Prostate gland (tissue), 2 donors: Measurements from ENCODE around the gene CCDC85A. TPM values are rescaled to one million over a fixed set of nuclear protein-coding genes. Genes with fewer than 3 reads are reported as not detected.

ENCODE experiments used
- DNase-seq: peaks from one replicate; pipeline ENCODE4 v3.0.0-alpha.2; 2019; ENCODE audit warnings: low spot score
- H3K27ac ChIP-seq, 2 donors: fragments of 200-600 bp; sonication (generic); 2 replicates each; pipeline ENCODE4 v1.5.1; 2017 to 2019
- H3K27me3 ChIP-seq: fragments of 200-600 bp; sonication (generic); replicated peaks from 2 replicates; pipeline ENCODE4 v1.5.1; 2019; ENCODE audit not compliant: insufficient read depth
- H3K36me3 ChIP-seq, 2 donors: fragments of 200-600 bp; sonication (generic); 1 replicate in 1 of 2; 2 replicates in 1 of 2; pipeline versions ENCODE4 v1.5.1 to v1.8.1; 2017 to 2019
- H3K4me1 ChIP-seq: fragments of 200-600 bp; sonication (generic); replicated peaks from 2 replicates; pipeline ENCODE4 v1.5.1; 2019
- H3K4me3 ChIP-seq, 2 donors: fragments of 200-600 bp; sonication (generic); 2 replicates each; pipeline ENCODE4 v1.5.1; 2017 to 2019
- H3K9me3 ChIP-seq: fragments of 200-600 bp; sonication (generic); 2 replicates; pipeline ENCODE4 v1.5.1; 2017
- CTCF ChIP-seq, 4 experiments: fragments of 200-600 bp in 2 of 4; fragments of 450-650 bp in 2 of 4; sonication (generic) in 2 of 4; IDR thresholded peaks; 1 replicate in 3 of 4; 2 replicates in 1 of 4; pipeline ENCODE4 v1.5.1; 2016 to 2019; ENCODE audit warnings: antibody characterized with exemption in 4 of 4, mild to moderate bottlenecking in 2 of 4, moderate library complexity in 2 of 4
- POLR2A ChIP-seq: fragments of 450-650 bp; IDR thresholded peaks from one replicate; pipeline ENCODE4 v1.6.1; 2016; ENCODE audit warnings: antibody characterized with exemption, mild to moderate bottlenecking
- POLR2AphosphoS5 ChIP-seq: sonication (generic); formaldehyde crosslinking; IDR thresholded peaks from one replicate; pipeline ENCODE4 v1.6.1; 2017; ENCODE audit warnings: antibody characterized with exemption
- WGBS: methylation state at CpG from one replicate; pipeline ENCODE4 v1.1.5; 2018; 5-methylcytosine and 5-hydroxymethylcytosine counted together
- intact Hi-C: fragments of 100-400 bp; cut with DNase I; formaldehyde crosslinking; loops from one replicate; pipeline ENCODE4 v1.14.2; 2022
- total RNA-seq, 2 donors: library from RNA; depleted of rRNA; stranded (reverse); fragments of >200 nt; gene quantifications; one replicate each; pipeline ENCODE4 v1.1.0, GENCODE V29; 2016

CCDC85A gene
- total RNA-seq, 2 donors from 2014 or later: 1.5 to 4.5 TPM

DNA sequence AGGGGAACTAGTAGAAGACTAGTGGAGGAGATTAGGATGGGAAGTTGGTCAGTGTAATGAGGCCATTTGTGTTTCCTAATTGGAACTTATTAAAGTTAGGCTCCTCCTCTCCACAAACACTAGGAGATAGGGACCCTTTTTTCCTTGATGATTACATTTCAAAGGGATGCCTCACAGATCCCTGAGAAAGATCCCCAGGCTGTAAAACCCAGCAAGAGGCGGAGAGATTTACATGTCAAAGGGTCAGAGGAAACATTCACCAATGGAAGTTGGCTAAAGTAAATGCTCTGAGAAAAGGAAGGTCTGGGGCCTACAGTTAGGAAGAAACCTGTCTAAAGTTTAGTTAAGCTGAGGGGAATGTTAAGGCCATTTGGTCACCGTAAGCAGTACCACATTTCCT, 1.4 kb upstream of the CCDC85A start:
- TF ChIP-seq POLR2AphosphoS5 (no peak), CTCF (IDR thresholded peaks at IDR 0.05) (no peak), POLR2A (no peak)
- H3K4me1 ChIP-seq: no peaks in the 10 kb centered on the region
- no peaks in the 10 kb centered on the region for H3K36me3 ChIP-seq
- H3K27ac ChIP-seq: no peak overlapping the region
- H3K4me3 ChIP-seq: no peak overlapping the region
- 93% methylated on average over 2 of the region's 2 CpGs for WGBS
- no peaks in the 10 kb centered on the region for H3K27me3 ChIP-seq
- DNase-seq: no peak
- intact Hi-C loops: loop anchor here (2.0 to 10.0 kb wide), 3 partner anchors 282 to 1335 kb away; no protein-coding TSS in a partner anchor
- no peaks in the 10 kb centered on the region for H3K9me3 ChIP-seq

- peak; percentile 28 for DNase-seq
Observed at GRCh38 chr2:56184500-56185011, 766 bp downstream of the CCDC85A start.

GRCh38 chr2:56185101-56185581, 1.4 kb downstream of the CCDC85A start:
- no peaks in the 10 kb centered on the region for H3K27me3 ChIP-seq
- peak overlapping the region; percentile 21 to 33 for H3K27ac ChIP-seq
- H3K4me1 ChIP-seq: no peaks in the 10 kb centered on the region
- H3K4me3 ChIP-seq: peak overlapping the region; percentile 39 to 49
- intact Hi-C loops: loop anchor here (10.0 kb wide), 1 partner anchor 280 kb away; no protein-coding TSS in a partner anchor
- no peaks in the 10 kb centered on the region for H3K9me3 ChIP-seq
- no peak for TF ChIP-seq POLR2A
- TF ChIP-seq CTCF (IDR thresholded peaks at IDR 0.05): no peak
- no peak for TF ChIP-seq POLR2AphosphoS5
- H3K36me3 ChIP-seq: no peaks in the 10 kb centered on the region
- 0% methylated on average over 24 of the region's 24 CpGs for WGBS
- peak; percentile 31 for DNase-seq

More at GRCh38 chr2:56184500-56185011, 766 bp downstream of the CCDC85A start:
- WGBS: under 1% methylated on average over 49 of the region's 64 CpGs
- H3K27ac ChIP-seq: peak overlapping the region; percentile 21 to 33
- TF ChIP-seq POLR2AphosphoS5 (no peak), POLR2A (no peak), CTCF (IDR thresholded peaks at IDR 0.05) (no peak)
- H3K4me1 ChIP-seq: no peaks in the 10 kb centered on the region
- no peaks in the 10 kb centered on the region for H3K36me3 ChIP-seq
- no peaks in the 10 kb centered on the region for H3K9me3 ChIP-seq
- no peaks in the 10 kb centered on the region for H3K27me3 ChIP-seq
- H3K4me3 ChIP-seq: peak overlapping the region; percentile 39 to 49
- intact Hi-C loops: loop anchor here (5.0 to 10.0 kb wide), 2 partner anchors 280 to 1333 kb away; no protein-coding TSS in a partner anchor

DNA sequence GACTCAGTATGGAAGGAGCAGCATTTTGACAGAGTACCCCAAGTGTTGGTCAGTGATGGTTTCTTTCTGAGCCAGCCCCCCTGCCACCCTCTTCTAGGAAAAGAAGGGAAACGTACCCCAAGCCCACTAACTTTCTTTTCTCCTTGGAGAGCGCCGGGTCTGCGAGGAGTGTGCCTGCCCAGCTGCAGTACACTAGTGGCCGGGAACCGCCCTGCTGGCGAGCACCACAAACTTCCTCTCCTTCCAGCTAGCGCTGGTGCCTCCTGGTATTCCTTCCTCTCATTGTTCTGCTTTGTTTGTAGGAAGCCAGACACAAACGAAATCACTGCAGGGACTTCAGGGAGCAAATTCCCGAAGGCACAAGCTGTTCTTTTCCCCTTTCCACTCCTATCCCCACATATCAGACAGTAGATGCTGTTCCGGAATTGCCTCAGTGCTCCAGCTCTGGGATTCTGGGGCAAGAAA, 1.8 kb downstream of the CCDC85A start:
- peak; percentile 20 for DNase-seq
- peak overlapping the region; percentile 39 to 49 for H3K4me3 ChIP-seq

More for the DNA sequence above, 1.8 kb downstream of the CCDC85A start:
- Histone ChIP-seq H3K27ac (peak overlapping the region; percentile 21 to 33), H3K4me1 (no peaks in the 10 kb centered on the region), H3K27me3 (no peaks in the 10 kb centered on the region), H3K36me3 (no peaks in the 10 kb centered on the region), H3K9me3 (no peaks in the 10 kb centered on the region)
- TF ChIP-seq POLR2A (no peak), CTCF (IDR thresholded peaks at IDR 0.05) (peak in 2 of 4 experiments; percentile 19 to 43)
- 3% methylated on average over 11 of the region's 11 CpGs for WGBS
- intact Hi-C loops: loop anchor here (10.0 kb wide), 1 partner anchor 279 kb away; no protein-coding TSS in a partner anchor
